DOHH2 (cell line): ENCODE data around the gene BCL2.

Experiments
- H3F3A ChIP-seq: fragments of 200-600 bp; sonication (generic), shearing (Covaris generic); 2 replicates; pipeline ENCODE4 v1.6.0; 2016; ENCODE audit warnings: antibody characterized with exemption, mild to moderate bottlenecking; ENCODE audit not compliant: control insufficient read depth, insufficient read depth
- H3K27ac ChIP-seq: fragments of 200-600 bp; sonication (generic); 2 replicates; pipeline ENCODE4 v1.5.1; 2014; ENCODE audit warnings: low read depth, mild to moderate bottlenecking, low read length, moderate library complexity
- H3K27me3 ChIP-seq: fragments of 200-600 bp; sonication (generic); 2 replicates; pipeline ENCODE4 v1.6.1; 2014; ENCODE audit warnings: mild to moderate bottlenecking, low read length, mixed read lengths; ENCODE audit not compliant: control insufficient read depth
- H3K36me3 ChIP-seq: fragments of 200-600 bp; sonication (generic); 2 replicates; pipeline ENCODE4 v1.6.1; 2014; ENCODE audit warnings: mild to moderate bottlenecking, low read length, moderate library complexity, mixed read lengths; ENCODE audit not compliant: control insufficient read depth
- H3K4me1 ChIP-seq: fragments of 200-600 bp; sonication (generic); 2 replicates; pipeline ENCODE4 v1.6.1; 2014; ENCODE audit warnings: mild to moderate bottlenecking, low read length, mixed read lengths; ENCODE audit not compliant: control insufficient read depth
- H3K4me2 ChIP-seq: fragments of 200-600 bp; sonication (generic); 2 replicates; pipeline ENCODE4 v1.6.0; 2014; ENCODE audit warnings: mild to moderate bottlenecking, low read length, moderate library complexity
- H3K4me3 ChIP-seq: fragments of 200-600 bp; sonication (generic); 2 replicates; pipeline ENCODE4 v1.5.1; 2014; ENCODE audit warnings: mild to moderate bottlenecking, low read length, mixed read lengths
- H3K79me2 ChIP-seq: fragments of 200-600 bp; sonication (generic); 2 replicates; pipeline ENCODE4 v1.6.1; 2014; ENCODE audit warnings: mild to moderate bottlenecking, low read length, mixed read lengths; ENCODE audit not compliant: control insufficient read depth
- H3K9me2 ChIP-seq: fragments of 200-600 bp; sonication (generic); replicated peaks from 2 replicates; pipeline ENCODE4 v1.6.1; 2014; ENCODE audit warnings: mild to moderate bottlenecking, low read length, mixed read lengths; ENCODE audit not compliant: control insufficient read depth
- H3K9me3 ChIP-seq: fragments of 200-600 bp; sonication (generic); 2 replicates; pipeline ENCODE4 v1.6.1; 2014; ENCODE audit warnings: antibody characterized with exemption, low read length, mixed read lengths; ENCODE audit not compliant: control insufficient read depth, insufficient read depth
- H4K20me1 ChIP-seq: fragments of 200-600 bp; sonication (generic); 2 replicates; pipeline ENCODE4 v1.6.0; 2014; ENCODE audit warnings: low read depth, mild to moderate bottlenecking, antibody characterized with exemption, low read length, moderate library complexity; ENCODE audit not compliant: control insufficient read depth, insufficient read depth
- CTCF ChIP-seq: fragments of 200-600 bp; sonication (generic); IDR thresholded peaks from one replicate; pipeline ENCODE4 v1.5.1; 2014; ENCODE audit warnings: antibody characterized with exemption, mild to moderate bottlenecking, low read depth, low read length; ENCODE audit not compliant: poor library complexity, severe bottlenecking
- EZH2phosphoT487 ChIP-seq: fragments of 200-600 bp; sonication (generic); IDR thresholded peaks from 2 replicates; pipeline ENCODE4 v1.6.1; 2017; ENCODE audit warnings: borderline replicate concordance, mild to moderate bottlenecking, antibody characterized with exemption, low read length, moderate library complexity, mixed read lengths

The BCL2 gene

GRCh38 chr18:63113899-63114565 is 205.5 kb downstream of the BCL2 start:
- Histone ChIP-seq H3K4me1 (no peaks in the 10 kb centered on the region), H3K9me2 (no peaks in the 10 kb centered on the region), H3K4me3 (no peak overlapping the region), H3K27ac (no peak overlapping the region), H3K79me2 (no peaks in the 10 kb centered on the region), H3K36me3 (no peaks in the 10 kb centered on the region), H3K9me3 (no peaks in the 10 kb centered on the region), H3K4me2 (no peak overlapping the region), H3K27me3 (peaks cover 6% of the 10 kb centered on the region; the same call in 1 of the 2 replicates), H3F3A (no peaks in the 10 kb centered on the region), H4K20me1 (no peaks in the 10 kb centered on the region)
- TF ChIP-seq EZH2phosphoT487, result no peak
- no peak for TF ChIP-seq CTCF

GRCh38 chr18:63112706-63113105 is 206.9 kb downstream of the BCL2 start:
- Histone ChIP-seq H3K9me2 (no peaks in the 10 kb centered on the region), H3K9me3 (no peaks in the 10 kb centered on the region), H3K79me2 (no peaks in the 10 kb centered on the region), H3K36me3 (no peaks in the 10 kb centered on the region), H4K20me1 (no peaks in the 10 kb centered on the region), H3K4me3 (no peak overlapping the region), H3K27ac (no peak overlapping the region), H3K4me1 (no peaks in the 10 kb centered on the region), H3K4me2 (no peak overlapping the region), H3K27me3 (peaks cover 5% of the 10 kb centered on the region), H3F3A (no peaks in the 10 kb centered on the region)
- TF ChIP-seq CTCF, result no peak
- no peak for TF ChIP-seq EZH2phosphoT487

GRCh38 chr18:63111671-63112402 is 207.7 kb downstream of the BCL2 start:
- no peaks in the 10 kb centered on the region for H3K36me3 ChIP-seq
- no peak overlapping the region for H3K4me2 ChIP-seq
- no peak for TF ChIP-seq CTCF
- no peak for TF ChIP-seq EZH2phosphoT487
- H3K9me3 ChIP-seq, result no peaks in the 10 kb centered on the region
- no peaks in the 10 kb centered on the region for H3K4me1 ChIP-seq
- no peaks in the 10 kb centered on the region for H3K9me2 ChIP-seq
- no peak overlapping the region for H3K4me3 ChIP-seq
- H3K79me2 ChIP-seq, result no peaks in the 10 kb centered on the region
- no peaks in the 10 kb centered on the region for H3F3A ChIP-seq
- no peaks in the 10 kb centered on the region for H4K20me1 ChIP-seq
- no peak overlapping the region for H3K27ac ChIP-seq
- H3K27me3 ChIP-seq, result peaks cover 10% of the 10 kb centered on the region
